Islet precursor cell (in vitro differentiated cells): ENCODE results near the gene TBC1D9.
A peak's percentile ranks its signal among the peaks of the same experiment; 100 is the strongest.

Source experiments
- DNase-seq: peaks from one replicate; pipeline ENCODE4 v3.0.0-alpha.2; 2018

The TBC1D9 gene

GRCh38 chr4:140609548-140610425 lies 146.4 kb downstream of the TBC1D9 start:
- no peak for DNase-seq

GRCh38 chr4:140607852-140608251 lies 148.3 kb downstream of the TBC1D9 start:
- DNase-seq, result no peak

- no peak for DNase-seq
These were observed 151.6 kb downstream of the TBC1D9 start for GRCh38 chr4:140604544-140604943.

GRCh38 chr4:140603286-140603685 lies 152.9 kb downstream of the TBC1D9 start:
- DNase-seq, result no peak

DNA sequence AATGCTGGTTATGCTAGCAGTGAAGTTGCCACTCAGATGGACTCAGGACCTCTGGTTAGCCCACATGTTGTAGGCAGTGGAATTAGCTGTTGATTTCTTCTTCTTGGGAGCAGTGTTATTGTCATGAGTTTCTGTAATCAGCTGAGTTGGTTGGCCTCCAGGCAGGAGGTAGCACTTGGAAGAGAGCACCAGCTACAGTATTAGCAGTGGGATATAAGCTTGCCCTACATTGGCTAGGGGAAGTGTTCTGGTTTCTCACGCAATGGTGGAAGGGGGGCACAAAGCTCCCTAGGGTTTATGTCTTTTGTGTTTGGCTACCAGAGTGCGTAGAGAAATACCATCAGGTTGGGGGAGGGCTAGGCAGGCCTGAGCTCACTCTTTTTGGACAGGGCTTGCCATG lies 153.5 kb downstream of the TBC1D9 start:
- no peak for DNase-seq

DNA sequence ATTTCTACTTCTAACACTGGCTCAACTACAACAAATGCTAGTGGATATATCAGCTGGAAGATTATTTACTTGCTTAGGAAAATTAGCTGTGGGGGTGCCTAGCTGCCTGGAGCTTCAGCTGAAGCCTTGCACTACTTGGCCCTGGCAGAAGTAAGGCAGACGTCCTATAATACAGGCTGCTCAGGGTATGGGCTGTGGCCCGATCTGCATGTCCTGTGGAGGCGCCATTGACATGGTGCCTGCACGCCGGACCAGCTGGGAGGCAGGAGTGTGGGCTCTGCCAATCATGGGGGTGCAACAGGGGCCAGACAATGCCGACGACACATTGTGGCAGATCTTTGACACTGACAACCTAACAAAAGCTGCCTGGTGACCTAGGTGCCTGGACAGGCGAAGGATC lies 155.8 kb downstream of the TBC1D9 start:
- DNase-seq, result no peak

DNA sequence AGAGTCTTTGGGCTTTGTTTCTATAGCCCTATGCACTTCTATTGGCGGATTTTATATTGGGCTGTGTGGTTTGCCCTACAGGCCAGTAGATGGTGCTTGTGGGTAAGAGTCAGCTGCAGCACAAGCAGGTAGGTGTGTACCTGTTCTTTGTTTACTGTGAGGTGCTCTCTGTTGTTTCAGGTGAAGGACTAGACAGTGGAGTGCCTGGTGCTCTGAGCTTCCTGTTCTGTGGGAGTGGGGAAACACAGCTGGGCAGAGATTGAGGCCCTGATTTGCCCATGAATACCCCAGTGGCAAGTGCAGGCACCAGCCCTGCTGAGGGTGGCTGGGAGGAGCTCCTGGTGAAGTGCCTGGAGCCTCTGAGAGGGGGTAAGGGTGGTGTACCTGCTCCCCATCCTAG lies 161.1 kb downstream of the TBC1D9 start:
- DNase-seq, result peak; percentile 76

- DNase-seq, result no peak
These were observed 171.7 kb downstream of the TBC1D9 start for GRCh38 chr4:140584439-140584838.

DNA sequence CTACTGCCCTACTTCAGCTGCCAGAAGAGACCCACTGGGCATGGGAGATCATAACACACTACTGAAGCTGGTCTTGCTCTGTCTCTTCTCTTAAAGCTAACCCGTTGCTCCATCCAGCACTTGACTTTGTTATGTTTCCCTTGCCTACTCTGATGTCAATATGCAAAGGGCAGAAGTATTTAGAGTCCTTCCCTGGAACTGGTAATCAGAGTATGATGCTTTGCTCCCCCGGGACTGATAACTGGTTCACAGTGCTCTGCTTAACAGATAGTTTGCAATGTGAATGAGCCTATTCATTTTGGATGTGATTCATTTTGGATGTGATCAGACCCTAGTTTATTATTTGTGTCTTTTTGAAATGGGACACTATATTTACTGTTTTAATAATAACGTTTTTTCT lies 175.1 kb downstream of the TBC1D9 start:
- DNase-seq, result no peak

GRCh38 chr4:140579278-140579677 lies 176.9 kb downstream of the TBC1D9 start:
- DNase-seq, result no peak

DNA sequence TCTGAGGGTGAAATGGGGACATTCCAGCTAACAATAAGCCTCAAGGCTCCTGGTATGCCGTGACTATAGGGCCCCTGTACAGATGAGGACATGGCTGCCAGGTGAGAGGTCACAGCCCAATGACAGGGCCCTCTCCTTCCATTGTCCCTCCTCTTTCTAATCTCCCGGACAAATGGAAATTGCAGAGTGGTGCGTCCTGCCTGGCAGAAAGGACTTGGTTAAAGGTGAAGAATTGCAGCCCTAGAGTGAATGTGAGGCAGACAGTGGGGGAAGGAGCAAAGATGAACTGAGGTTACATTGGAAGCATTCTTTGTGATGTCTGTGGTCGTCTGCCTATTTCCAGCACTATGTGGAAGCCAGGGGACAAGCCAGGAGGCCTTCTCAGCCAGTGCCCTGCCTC lies 180.7 kb downstream of the TBC1D9 start:
- DNase-seq, result peak; percentile 60

GRCh38 chr4:140571620-140572019 lies 184.6 kb downstream of the TBC1D9 start:
- no peak for DNase-seq
